GM19468 (cell line): ENCODE data around the gene DYNC1I2.
"Not testable (repeated sequence)": the region's sequence is repeated elsewhere in the genome, so short reads cannot be mapped to it uniquely, and the experiment has no call there.

Experiments used
- ATAC-seq: cut with Tn5 transposase; IDR thresholded peaks from one replicate; pipeline ENCODE4 v1.9.1; 2021; ENCODE audit warnings: mild to moderate bottlenecking, moderate library complexity, moderate number of reproducible peaks; ENCODE audit not compliant: unreplicated experiment; ENCODE audit errors: extremely low read depth

DYNC1I2 gene

GRCh38 chr2:171771463-171771862 is 84.2 kb downstream of the DYNC1I2 start:
- ATAC-seq = no peak

DNA sequence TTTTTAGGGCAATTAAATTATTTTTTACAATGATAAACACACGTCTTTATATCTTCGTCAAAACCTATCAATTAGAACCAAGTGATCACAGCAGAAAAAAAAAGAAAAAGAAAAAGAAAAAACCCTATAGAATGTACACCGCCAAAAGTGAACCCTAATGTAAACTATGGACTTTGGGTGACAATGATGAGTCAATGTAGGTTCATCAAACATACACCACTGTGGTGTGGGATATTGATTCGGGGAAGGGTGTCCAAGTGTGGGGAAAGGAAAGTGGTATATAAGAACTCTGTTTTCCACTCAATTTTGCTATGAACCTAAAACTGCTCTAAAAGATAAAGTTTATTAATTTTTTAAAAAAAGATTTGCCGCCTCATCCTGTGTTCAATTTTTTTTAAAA is 85.1 kb downstream of the DYNC1I2 start:
- ATAC-seq = no peak

DNA sequence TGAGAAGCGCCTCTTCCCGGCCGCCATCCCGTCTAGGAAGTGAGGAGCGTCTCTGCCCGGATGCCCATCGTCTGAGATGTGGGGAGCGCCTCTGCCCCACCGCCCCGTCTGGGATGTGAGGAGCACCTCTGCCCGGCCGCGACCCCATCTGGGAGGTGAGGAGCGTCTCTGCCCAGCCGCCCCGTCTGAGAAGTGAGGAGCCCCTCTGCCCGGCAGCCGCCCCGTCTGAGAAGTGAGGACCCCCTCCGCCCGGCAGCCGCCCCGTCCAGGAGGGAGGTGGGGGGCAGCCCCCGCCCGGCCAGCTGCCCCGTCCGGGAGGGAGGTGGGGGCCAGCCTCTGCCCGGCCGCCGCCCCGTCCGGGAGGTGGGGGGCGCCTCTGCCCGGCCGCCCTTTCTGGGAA is 87.3 kb downstream of the DYNC1I2 start:
- not testable (repeated sequence) for ATAC-seq

GRCh38 chr2:171778515-171778914 is 91.2 kb downstream of the DYNC1I2 start:
- no peak for ATAC-seq

GRCh38 chr2:171785450-171785849 is 98.2 kb downstream of the DYNC1I2 start:
- ATAC-seq = no peak

DNA sequence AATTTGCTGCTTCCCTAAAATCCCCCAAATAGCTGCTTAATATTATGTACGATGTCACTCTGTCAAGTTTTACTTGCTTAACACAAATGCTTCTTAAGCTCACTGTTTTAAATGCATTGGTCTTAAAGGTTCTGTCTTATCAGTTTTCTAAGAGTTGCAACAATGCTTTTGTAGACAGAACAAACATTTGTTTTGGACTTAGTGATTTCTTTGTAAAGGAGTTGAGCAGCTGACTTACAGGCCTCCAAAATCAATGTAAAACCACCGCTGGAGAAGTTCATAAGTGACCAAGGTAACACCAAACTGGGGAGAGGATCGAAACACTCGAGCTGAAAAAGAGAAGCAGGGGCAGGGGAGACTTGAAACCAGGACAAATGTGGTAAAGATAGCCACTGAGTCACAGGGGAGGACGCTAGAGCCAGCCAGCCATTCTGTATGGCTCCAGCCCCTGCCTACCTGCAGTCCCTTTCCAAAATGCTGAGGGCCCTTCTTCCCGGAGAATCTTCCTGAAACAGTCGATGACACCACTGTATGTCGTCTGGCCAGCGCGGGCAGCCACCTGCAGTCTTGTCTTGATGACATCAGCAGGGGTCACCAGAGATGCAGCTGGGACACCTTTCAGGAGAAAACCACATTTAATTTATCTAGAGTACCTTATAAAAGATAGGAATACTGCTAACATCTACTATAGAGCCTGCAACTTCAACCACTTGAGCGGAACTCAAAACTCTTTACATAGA is 100.2 kb downstream of the DYNC1I2 start:
- ATAC-seq = no peak

- no peak for ATAC-seq
Measured at GRCh38 chr2:171788316-171788993, 101.2 kb downstream of the DYNC1I2 start.

GRCh38 chr2:171789956-171790355 is 102.7 kb downstream of the DYNC1I2 start:
- no peak for ATAC-seq

GRCh38 chr2:171791361-171791760 is 104.1 kb downstream of the DYNC1I2 start:
- no peak for ATAC-seq

DNA sequence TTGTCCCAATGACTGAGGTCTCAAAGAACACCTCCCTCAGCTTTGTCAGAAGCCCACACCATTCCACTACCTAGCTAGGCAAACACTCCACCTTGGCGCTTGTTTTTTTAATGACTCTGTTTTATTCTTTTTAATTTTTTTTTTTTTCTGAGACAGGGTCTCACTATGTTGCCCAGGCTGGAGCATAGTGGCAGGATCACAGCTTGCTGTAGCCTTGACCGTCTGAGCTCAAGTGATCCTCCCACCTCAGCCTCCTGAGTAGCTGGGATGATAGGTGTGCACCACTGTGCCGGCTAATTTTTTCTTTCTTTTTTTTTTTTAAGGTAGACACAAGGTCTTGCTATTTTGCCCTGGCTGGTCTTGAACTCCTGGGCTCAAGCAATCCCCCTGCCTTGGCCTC is 104.9 kb downstream of the DYNC1I2 start:
- ATAC-seq = no peak

DNA sequence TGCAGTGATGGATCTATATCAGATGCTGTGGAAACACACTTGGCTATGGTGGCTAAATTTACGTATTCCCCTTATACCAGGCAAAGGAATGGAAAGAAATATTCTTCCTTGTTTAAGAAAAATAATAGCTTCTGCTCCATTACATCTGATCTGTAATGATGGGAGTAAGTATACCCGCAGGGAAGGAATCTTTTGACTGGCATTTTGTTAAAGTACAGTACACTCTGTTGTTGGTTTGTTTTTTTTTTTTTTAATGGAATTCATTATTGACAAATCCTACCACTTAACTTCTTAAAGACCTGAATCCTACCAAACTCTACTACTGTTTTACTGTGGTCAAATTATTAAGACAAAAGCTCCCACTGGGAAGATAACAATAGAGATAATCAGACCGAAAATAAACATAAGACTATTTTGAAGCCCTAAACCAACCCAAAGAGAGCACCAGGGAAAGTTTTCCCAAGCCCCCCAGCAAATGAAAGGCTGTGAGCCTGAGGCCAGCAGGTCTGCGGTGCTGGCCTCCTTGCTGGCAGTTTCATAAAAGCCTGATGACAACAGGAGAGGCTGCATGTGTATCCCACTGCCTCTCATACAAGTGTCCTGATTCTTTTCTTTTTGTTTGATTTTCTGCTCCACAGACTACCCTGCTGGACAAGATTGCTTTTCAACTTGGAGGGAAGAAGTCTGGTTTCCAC is 105.8 kb downstream of the DYNC1I2 start:
- no peak for ATAC-seq

GRCh38 chr2:171793691-171794678 is 106.7 kb downstream of the DYNC1I2 start:
- ATAC-seq = no peak

DNA sequence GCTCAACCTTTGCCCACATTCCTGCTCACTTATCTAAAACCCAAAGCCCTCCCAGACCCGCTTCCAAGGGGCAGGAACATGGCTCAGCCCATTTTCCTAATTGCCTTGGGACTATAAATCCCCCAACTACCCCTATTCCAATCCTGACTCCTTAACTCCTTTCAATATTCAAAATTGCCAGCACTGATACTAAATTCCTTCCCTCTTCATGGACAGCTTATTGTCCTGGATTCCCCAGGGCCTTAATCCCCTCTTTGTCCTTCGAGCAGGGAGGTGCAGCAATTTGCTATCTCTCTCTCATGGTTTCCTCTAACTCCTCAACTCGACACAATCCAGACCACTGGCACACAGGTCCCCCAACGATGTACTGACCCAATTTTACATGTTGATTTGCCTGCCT is 107.6 kb downstream of the DYNC1I2 start:
- ATAC-seq = no peak
